Measurements from ENCODE around the gene RNF144B. TPM values are rescaled to one million over a fixed set of nuclear protein-coding genes. Genes with fewer than 3 reads are reported as not detected.
A peak's percentile ranks its signal among the peaks of the same experiment; 100 is the strongest.

Gene RNF144B
- total and polyA plus RNA-seq, 2 of the 8 experiments (the other 6 are each of a cell fraction or from before 2014, with no cell fraction given): 1.8 to 11.2 TPM

GRCh38 chr6:18393698-18394097 is 6.5 kb downstream of the RNF144B start:
- Histone ChIP-seq H3K9ac (replicated peaks in 1 of 4; ENCODE audit: extremely low read depth in 1 of 4, low read depth in 3 of 4, low read length in 3 of 4) (no peak overlapping the region), H3K79me2 (ENCODE audit: control insufficient read depth in 1 of 2, insufficient read depth in 2 of 2, low read length in 2 of 2) (peaks cover 0 to 30% of the 10 kb centered on the region in 2 experiments; a peak in 3 of 4 replicates), H3K23ac (ENCODE audit: insufficient read length) (no peak overlapping the region), H2AFZ (ENCODE audit: low read length) (no peak overlapping the region), H4K20me1 (replicated peaks in 1 of 2; ENCODE audit: control insufficient read depth in 1 of 2, insufficient read depth in 2 of 2, low read length in 2 of 2) (no peaks in the 10 kb centered on the region), H2BK120ac (replicated peaks; ENCODE audit: low read depth, low read length) (no peak overlapping the region), H3K14ac (ENCODE audit: insufficient read length) (no peak overlapping the region), H3K4me2 (ENCODE audit: insufficient read depth in 1 of 2, low read depth in 2 of 2, low read length in 2 of 2) (no peak overlapping the region), H2BK15ac (ENCODE audit: low read length) (no peak overlapping the region), H3K79me1 (ENCODE audit: low read depth, low read length) (no peaks in the 10 kb centered on the region), H2BK5ac (ENCODE audit: low read depth, low read length) (no peak overlapping the region), H2BK20ac (ENCODE audit: low read length) (0 out of 2 replicates have a peak overlapping the region, but pooled peaks have one; percentile 67), H4K91ac (replicated peaks; ENCODE audit: insufficient read length, low read length) (no peak overlapping the region), H3K56ac (replicated peaks; ENCODE audit: insufficient read length, low read depth, low read length) (no peak overlapping the region), H3K4ac (replicated peaks; ENCODE audit: insufficient read length, low read depth, low read length) (no peak overlapping the region), H4K5ac (ENCODE audit: insufficient read length, low read depth, low read length) (no peak overlapping the region), H3K18ac (ENCODE audit: extremely low read depth, low read length) (no peak overlapping the region), H3K36me3 (ENCODE audit: control insufficient read depth in 2 of 4, insufficient read depth in 4 of 4, low read length in 3 of 4) (no peaks in the 10 kb centered on the region), H3K4me1 (replicated peaks in 1 of 4; ENCODE audit: control insufficient read depth in 3 of 4, insufficient read depth in 4 of 4, low read length in 3 of 4) (peaks cover 1 to 17% (median 12%) of the 10 kb centered on the region in 4 experiments), H2BK12ac (ENCODE audit: low read depth, low read length) (peak overlapping the region; percentile 85; the same call in 1 of the 2 replicates), H3K23me2 (ENCODE audit: low read depth, low read length) (no peaks in the 10 kb centered on the region), H3K4me3 (ENCODE audit: extremely low read depth in 1 of 4, insufficient read depth in 2 of 4, low read depth in 3 of 4, low read length in 4 of 4) (no peak overlapping the region), H3K27me3 (replicated peaks in 1 of 4; ENCODE audit: control insufficient read depth in 3 of 4, extremely low read depth in 1 of 4, insufficient read depth in 3 of 4, low read length in 3 of 4) (no peaks in the 10 kb centered on the region), H4K8ac (ENCODE audit: extremely low read depth, insufficient read depth, low read length) (no peak overlapping the region), H2AK5ac (ENCODE audit: low read depth, low read length) (no peak overlapping the region), H3K9me3 (ENCODE audit: insufficient read depth in 2 of 2, low read depth in 1 of 2, low read length in 1 of 2) (no peaks in the 10 kb centered on the region), H3K27ac (ENCODE audit: low read depth, low read length) (no peak overlapping the region)
- DNase-seq (ENCODE audit: low read depth in 1 of 2, low spot score in 2 of 2): no peak
- WGBS, 2 experiments (ENCODE audit: extremely low coverage in 1 of 2, insufficient coverage in 1 of 2, insufficient read length in 1 of 2, insufficient replicate concordance in 2 of 2, low coverage in 1 of 2, low lambda C conversion rate in 2 of 2, missing lambda C conversion rate in 1 of 2): 87% methylated on average over 2 of the region's 2 CpGs; no CpG with 5 or more reads in 1 of the 2 experiments
- FAIRE-seq: no peak
- TF ChIP-seq SP4 (IDR thresholded peaks at IDR 0.05; ENCODE audit: low read length) (no peak), KDM1A (IDR thresholded peaks at IDR 0.05; ENCODE audit: borderline replicate concordance, low read length) (no peak), KDM5A (IDR thresholded peaks at IDR 0.05; ENCODE audit: low read length) (no peak), JUND (IDR thresholded peaks at IDR 0.05; ENCODE audit: low read length) (no peak), ASH2L (IDR thresholded peaks at IDR 0.05; ENCODE audit: low read length) (no peak), TCF12 (IDR thresholded peaks at IDR 0.05; ENCODE audit: low read depth, low read length) (no peak), SIN3A (conservative IDR thresholded peaks at IDR 0.05 in 1 of 2, IDR thresholded peaks at IDR 0.05 in 1 of 2; ENCODE audit: low read depth in 1 of 2, low read length in 2 of 2) (no peak), BCL11A (IDR thresholded peaks at IDR 0.05; ENCODE audit: low read depth in 2 of 2, low read length in 2 of 2) (no peak), SIX5 (IDR thresholded peaks at IDR 0.05; ENCODE audit: low read depth, low read length) (no peak), NRF1 (IDR thresholded peaks at IDR 0.05; ENCODE audit: low read depth, low read length) (no peak), CBX8 (IDR thresholded peaks at IDR 0.05; ENCODE audit: borderline replicate concordance, low read depth, low read length) (no peak), NANOG (IDR thresholded peaks at IDR 0.05; ENCODE audit: insufficient read depth, low read depth, low read length, poor library complexity, severe bottlenecking) (no peak), MAFK (IDR thresholded peaks at IDR 0.05; ENCODE audit: low read depth, low read length) (no peak)
- ChIA-PET CTCF (ENCODE audit: partially characterized antibody) (interaction anchor here (0.6 to 1.6 kb wide), 6 partner anchors 23 to 293 kb away, joined by 3 to 7 read pairs (median 4); no protein-coding TSS in a partner anchor), POLR2A (ENCODE audit: partially characterized antibody) (no interaction called here)

Data from H1 (cell line).